Measurements from ENCODE around the gene RHBDL1. TPM values are rescaled to one million over a fixed set of nuclear protein-coding genes. Genes with fewer than 3 reads are reported as not detected.

Gene RHBDL1
- total RNA-seq, 1 donor: 0.84 TPM

DNA sequence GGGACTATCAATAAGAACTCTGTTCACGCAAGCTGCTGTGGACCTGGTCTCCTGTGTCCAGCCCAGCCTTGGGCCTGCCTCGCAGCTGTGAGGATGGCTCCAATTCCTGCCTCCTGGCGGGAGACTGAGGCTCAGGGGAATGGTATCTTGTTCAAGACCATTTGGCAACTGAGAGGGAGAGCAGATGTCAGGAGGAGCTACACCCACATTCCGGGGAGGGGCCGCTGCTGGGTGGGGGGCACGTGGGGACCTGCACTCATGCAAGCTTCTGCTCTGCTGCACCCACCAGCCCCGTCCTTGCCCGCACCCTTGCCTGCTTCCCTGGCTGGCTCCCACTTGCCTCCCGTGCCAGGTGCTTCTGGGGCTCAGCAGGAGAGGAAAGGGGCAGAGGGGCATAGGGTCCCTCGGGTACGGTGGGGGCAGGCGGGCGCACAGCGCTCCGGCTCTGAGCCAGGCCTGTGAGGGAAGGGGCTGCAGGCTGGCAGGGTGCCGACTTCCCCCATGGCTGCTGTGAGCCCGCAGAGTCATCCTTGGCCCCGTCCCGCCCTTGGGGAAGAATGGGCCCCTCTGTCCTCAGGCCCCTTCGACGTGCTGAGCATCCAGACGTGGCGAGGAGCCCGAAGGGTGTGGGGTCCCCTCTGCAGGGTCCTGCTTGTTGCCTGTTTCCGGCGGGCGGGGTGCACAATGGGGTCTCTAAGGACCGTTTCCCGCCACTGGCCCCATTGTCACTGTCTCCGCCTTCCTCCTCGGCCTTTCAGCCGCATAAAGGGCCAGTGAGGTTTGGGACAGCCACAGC lies 42.2 kb downstream of the RHBDL1 start:
- Histone ChIP-seq H3K4me1 (ENCODE audit: insufficient read depth, low read length) (peaks cover 45% of the 10 kb centered on the region), H3K4me3 (ENCODE audit: low read length) (no peak overlapping the region), H3K9me3 (ENCODE audit: low read depth, low read length) (no peaks in the 10 kb centered on the region), H3K27me3 (ENCODE audit: insufficient read depth, low read length) (peaks cover 9% of the 10 kb centered on the region)

DNA sequence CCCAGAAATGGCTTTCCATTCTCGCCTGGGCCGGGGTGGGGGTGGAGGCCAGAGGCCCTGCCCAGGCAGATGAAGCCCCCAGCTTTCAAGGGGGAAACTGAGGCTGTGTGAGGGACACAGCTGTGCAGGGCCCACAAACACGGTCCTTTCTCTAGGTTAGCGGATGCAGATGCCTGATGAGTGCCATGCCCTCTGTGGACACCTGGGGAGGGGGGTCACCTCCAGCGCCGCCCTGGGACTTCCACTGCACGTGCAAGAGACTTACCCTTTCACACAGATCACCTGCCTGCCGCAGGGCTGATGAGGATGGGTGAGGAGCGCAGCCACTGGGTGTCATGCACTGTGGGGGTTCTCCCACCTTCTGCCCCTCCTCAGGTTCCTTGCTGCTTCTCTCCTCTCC lies 42.9 kb downstream of the RHBDL1 start:
- H3K9me3 ChIP-seq (ENCODE audit: low read depth, low read length): no peaks in the 10 kb centered on the region
- H3K4me3 ChIP-seq (ENCODE audit: low read length): no peak overlapping the region
- H3K4me1 ChIP-seq (ENCODE audit: insufficient read depth, low read length): peaks cover 45% of the 10 kb centered on the region
- H3K27me3 ChIP-seq (ENCODE audit: insufficient read depth, low read length): peaks cover 9% of the 10 kb centered on the region

DNA sequence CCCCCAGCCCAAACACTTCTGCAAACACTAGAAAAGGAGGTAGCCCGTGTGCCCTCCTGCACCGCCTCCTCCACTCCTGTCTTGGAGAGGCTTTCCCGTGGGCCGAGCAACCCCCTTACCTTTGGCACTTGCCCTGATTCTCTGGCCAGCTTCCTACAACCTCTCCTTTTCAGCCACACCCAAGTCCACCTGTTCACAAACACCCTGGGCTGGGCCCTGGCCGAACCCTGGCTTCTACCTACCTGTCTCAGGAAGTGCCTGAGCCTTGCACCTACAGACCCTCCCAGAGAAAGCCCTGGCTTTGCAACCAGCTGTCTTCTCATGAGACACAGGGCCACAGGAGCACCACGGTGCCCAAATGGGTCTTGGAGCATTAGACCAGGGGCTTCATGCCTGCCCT lies 43.5 kb downstream of the RHBDL1 start:
- Histone ChIP-seq H3K27me3 (ENCODE audit: insufficient read depth, low read length) (peaks cover 9% of the 10 kb centered on the region), H3K9me3 (ENCODE audit: low read depth, low read length) (no peaks in the 10 kb centered on the region), H3K4me3 (ENCODE audit: low read length) (no peak overlapping the region), H3K4me1 (ENCODE audit: insufficient read depth, low read length) (peaks cover 45% of the 10 kb centered on the region)

DNA sequence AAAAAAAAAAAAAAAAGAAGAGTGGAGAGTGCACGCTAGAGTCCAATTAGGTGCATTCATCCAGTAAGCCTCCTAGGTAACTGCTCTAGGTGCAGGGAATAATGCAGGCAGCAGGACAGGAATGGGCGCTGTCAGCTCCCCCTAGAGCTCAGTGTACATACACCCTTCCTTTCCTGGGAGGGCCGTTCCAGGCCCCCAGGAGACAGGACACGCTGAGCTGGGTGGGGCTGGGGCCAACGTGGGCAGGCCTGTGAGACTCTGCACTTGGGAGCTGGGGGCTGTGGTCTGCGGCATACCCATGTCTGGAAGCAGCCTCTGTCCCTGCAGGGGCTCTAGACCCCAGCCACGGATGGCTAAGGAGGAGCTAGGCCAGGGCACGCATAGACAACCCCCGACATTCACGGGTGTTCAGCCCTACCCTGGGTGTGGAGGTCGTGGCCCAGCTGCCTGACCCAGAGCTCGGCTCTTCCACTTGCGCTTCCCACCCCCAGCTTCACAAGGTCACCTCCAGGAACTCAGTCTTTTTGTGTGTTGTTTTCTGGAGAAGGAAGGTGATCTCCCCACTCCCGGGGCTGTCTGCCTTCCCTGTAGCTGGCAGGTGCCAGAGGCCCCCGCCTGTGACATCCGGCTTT lies 44.5 kb downstream of the RHBDL1 start:
- Histone ChIP-seq H3K4me1 (ENCODE audit: insufficient read depth, low read length) (peaks cover 40% of the 10 kb centered on the region), H3K9me3 (ENCODE audit: low read depth, low read length) (no peaks in the 10 kb centered on the region)

DNA sequence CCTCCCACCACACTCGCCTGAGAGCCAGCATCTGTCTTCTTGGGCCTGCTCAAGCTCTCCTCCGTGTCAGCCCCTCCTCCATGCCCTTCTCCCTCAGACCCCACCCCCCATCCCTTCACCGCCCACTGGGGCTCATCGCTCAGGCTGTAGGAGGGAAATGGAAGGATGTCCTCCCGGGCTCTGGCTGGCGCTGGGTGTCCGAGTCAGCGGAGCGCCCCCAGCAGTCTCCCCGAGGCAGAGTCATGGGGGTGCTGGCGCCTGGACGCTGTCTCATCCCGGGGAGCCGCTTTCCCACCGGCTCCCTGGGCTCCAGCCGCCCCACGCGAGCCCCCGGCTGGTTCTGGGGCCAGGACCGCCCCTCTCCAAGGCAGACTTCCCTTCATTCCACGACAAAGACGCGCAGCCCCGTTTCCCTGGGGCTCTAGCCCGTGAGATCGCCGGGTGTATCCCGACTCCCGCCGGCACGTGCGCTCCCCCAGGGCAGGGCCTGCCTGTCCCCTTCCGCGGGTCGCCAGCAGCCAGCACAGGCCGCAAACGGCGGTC lies 45.0 kb downstream of the RHBDL1 start:
- Histone ChIP-seq H3K4me3 (ENCODE audit: low read length) (peak overlapping the region; percentile 56), H3K4me1 (ENCODE audit: insufficient read depth, low read length) (peaks cover 36% of the 10 kb centered on the region), H3K27me3 (ENCODE audit: insufficient read depth, low read length) (peaks cover 9% of the 10 kb centered on the region), H3K9me3 (ENCODE audit: low read depth, low read length) (no peaks in the 10 kb centered on the region)

More for the DNA sequence above, 44.5 kb downstream of the RHBDL1 start:
- H3K4me3 ChIP-seq (ENCODE audit: low read length): peak overlapping the region; percentile 56
- H3K27me3 ChIP-seq (ENCODE audit: insufficient read depth, low read length): peaks cover 9% of the 10 kb centered on the region

DNA sequence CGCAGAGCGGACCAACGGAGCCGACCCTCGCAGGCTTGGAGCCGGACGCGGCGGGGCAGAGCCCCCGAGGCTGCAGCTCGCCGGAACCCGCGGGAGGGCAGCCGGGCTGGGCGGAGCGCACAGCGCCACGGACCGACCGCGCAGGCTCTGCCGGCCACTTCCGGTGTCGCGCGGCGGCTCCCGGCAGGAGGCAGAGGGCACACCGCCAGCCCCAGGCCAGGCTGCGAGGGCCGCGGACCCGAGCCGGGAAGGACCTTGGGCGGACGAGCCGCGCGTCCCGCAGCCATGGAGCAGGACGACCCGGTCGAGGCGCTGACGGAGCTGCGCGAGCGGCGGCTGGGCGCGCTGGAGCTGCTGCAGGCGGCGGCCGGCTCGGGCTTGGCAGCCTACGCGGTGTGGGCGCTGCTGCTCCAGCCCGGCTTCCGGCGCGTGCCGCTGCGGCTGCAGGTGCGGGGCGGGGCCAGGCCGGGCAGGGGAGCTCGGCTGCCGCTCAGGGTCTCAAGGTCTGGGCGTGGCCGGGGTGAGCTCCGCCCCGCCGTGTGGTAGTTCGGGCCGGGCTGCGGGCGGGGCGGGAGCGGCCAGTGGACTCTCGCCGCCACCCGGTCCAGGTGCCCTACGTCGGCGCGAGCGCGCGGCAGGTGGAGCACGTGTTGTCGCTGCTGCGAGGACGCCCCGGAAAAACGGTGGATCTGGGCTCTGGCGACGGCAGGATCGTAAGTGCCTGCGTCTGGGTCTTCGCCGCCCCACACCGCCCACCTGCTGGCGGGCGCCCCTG lies 45.7 kb downstream of the RHBDL1 start, which contains the start of gene ANTKMT:
ANTKMT (plus strand) TSS at position 157 of the 775 bp plus-strand sequence; CDS start at position 286, 129 bp downstream.
- Histone ChIP-seq H3K4me3 (ENCODE audit: low read length) (peak within 1 kb of the TSS; percentile 56), H3K27me3 (ENCODE audit: insufficient read depth, low read length) (peaks cover 9% of the 10 kb centered on the region), H3K9me3 (ENCODE audit: low read depth, low read length) (no peaks in the 10 kb centered on the region), H3K4me1 (ENCODE audit: insufficient read depth, low read length) (peaks cover 30% of the 10 kb centered on the region)

DNA sequence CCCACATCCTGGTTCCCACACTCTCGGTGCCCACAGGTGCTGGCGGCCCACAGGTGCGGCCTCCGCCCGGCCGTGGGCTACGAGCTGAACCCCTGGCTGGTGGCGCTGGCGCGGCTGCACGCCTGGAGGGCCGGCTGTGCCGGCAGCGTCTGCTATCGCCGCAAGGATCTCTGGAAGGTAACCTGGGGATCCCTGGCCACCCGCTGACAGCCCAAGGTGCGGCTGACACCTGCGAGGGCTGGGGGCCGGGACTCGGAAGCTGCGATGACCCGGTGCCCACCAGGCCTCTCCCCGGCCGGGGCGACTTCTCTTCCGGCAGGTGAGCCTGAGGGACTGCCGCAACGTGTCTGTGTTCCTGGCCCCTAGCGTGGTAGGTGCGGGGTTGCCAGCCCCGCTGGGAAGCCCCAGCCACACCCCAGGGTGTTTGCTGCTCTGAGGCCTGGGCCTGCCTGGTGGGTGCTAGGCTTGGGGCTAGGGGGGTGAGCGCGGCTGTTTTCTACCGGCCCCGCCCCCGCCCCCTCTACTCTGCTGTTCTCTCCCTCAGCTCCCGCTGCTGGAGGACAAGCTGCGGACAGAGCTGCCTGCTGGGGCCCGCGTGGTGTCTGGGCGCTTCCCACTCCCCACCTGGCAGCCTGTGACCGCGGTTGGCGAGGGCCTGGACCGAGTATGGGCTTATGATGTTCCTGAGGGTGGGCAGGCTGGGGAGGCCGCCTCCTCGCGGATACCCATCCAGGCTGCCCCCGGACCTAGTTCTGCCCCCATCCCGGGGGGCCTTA lies 46.5 kb downstream of the RHBDL1 start:
- Histone ChIP-seq H3K9me3 (ENCODE audit: low read depth, low read length) (no peaks in the 10 kb centered on the region), H3K4me1 (ENCODE audit: insufficient read depth, low read length) (peaks cover 32% of the 10 kb centered on the region), H3K27me3 (ENCODE audit: insufficient read depth, low read length) (peaks cover 2% of the 10 kb centered on the region), H3K4me3 (ENCODE audit: low read length) (peak overlapping the region; percentile 56)

DNA sequence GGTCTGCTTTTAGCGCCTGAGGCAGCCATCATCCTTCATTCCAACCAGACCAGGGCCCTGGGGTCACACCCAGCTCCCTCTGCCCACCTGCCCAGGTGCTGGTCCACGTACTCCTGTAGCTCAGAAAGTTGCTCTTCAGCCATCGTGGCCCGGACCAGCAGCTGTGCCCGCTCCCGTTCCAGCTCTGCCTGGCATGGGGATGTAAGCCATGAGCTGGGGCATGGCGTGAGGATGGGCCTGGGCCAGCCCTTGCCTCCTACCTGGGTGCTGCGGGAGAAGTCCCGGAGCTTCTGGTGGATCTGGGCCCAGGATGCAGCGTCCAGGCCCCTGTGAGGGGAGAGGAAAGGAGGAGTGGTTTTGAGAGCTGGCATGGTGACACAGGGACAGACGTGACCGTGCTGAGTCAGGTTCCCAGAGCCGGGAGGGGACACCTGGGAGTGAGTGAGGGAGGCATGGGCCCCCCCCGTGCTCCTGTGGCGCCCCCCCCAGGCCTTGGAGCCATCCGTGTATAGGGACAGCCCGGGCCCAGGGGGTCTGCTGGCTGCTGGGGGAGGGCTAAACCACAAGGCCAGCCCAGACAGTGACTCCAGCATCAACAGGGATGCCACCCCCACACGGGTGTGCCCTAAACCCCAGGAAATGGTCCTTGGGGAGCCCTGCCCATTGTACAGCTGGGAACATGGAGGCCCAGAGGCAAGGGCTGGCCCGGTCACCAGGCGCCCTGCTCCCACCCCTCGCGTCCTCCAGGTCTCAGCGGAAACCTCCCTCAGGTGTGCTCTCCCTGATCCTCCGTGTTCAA lies 47.6 kb downstream of the RHBDL1 start:
- Histone ChIP-seq H3K27me3 (ENCODE audit: insufficient read depth, low read length) (peaks cover 2% of the 10 kb centered on the region), H3K9me3 (ENCODE audit: low read depth, low read length) (no peaks in the 10 kb centered on the region), H3K4me1 (ENCODE audit: insufficient read depth, low read length) (peaks cover 39% of the 10 kb centered on the region), H3K4me3 (ENCODE audit: low read length) (no peak overlapping the region)

DNA sequence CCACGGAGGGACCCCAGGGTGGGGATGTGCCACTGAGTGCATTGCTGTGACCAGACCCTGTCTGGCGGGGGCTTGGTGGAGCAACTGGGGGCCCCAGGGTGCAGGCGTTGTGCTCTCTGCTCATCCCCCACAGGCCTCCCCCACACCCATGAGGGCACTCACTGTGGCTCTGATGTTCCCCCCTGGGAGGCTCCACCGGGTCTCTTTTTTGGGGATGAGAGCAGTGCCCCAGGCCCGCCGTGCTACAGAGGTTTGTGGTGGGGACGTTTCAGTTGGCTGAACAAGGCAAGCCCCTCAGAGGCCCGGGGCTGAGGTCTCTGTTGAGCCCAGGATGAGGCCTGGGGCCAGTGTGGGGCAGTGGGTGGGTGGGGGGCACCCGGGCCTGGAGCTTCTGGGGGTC lies 48.2 kb downstream of the RHBDL1 start:
- Histone ChIP-seq H3K27me3 (ENCODE audit: insufficient read depth, low read length) (peaks cover 2% of the 10 kb centered on the region), H3K4me3 (ENCODE audit: low read length) (no peak overlapping the region), H3K9me3 (ENCODE audit: low read depth, low read length) (no peaks in the 10 kb centered on the region), H3K4me1 (ENCODE audit: insufficient read depth, low read length) (peaks cover 42% of the 10 kb centered on the region)

DNA sequence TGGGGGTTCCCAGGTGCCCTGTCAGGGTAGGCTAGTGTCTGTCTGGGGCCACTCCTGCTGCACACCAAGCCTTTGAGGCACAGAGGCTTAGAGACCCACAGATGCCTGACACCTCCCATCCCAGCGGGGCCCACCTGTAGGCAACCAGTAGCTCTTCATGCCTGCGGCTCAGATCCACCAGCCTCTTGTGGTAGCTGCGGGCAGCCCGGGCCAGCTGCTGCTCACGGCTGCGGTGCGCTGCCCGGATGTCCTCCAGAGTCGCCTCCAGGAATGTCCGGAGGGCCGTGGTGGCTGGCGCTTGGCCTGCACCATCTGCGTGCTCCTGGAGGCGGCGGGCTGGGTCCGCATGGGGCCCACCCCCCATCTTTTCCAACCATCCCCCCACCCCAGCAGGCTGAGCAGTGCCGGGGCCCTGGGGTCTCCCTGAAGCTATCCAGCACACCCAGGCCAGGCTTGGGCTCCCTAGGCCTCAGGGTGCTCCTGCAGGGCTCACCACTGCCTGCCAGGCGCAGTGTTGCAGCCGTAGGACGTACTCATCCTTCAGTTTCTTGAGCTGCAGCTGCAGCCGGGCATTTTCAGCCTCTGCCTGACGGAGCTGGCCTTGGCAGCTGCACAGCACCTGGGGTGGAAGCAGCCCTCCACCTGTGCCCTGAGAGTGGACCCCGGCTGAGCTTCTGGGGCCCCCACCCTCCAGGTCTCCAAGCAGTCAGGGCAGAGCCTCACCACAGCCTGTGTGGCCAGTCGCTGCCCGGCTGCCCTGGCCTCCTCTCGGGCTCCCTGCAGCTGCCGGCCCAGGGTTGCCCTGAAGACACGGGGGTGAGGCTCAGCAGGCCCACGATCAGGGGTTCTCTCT lies 48.9 kb downstream of the RHBDL1 start:
- H3K4me1 ChIP-seq (ENCODE audit: insufficient read depth, low read length): peaks cover 38% of the 10 kb centered on the region
- peaks cover 2% of the 10 kb centered on the region for H3K27me3 ChIP-seq (ENCODE audit: insufficient read depth, low read length)
- H3K4me3 ChIP-seq (ENCODE audit: low read length): no peak overlapping the region
- no peaks in the 10 kb centered on the region for H3K9me3 ChIP-seq (ENCODE audit: low read depth, low read length)

DNA sequence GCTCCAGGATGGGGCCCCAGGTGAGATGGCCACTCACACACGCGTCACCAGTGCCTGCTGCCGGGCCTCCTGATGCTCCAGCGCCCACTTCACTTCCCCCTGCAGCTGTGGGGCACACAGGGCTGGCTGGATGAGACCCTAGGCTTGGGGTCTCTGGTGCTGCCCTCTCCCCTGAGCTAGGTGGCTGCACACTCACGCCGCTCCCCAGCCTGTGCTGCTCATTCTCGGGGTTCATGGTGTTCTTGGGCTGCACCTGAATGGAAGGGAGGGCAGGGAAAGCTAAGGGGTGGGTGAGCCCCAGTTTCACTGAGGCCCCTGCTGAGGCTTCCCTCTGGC lies 49.5 kb downstream of the RHBDL1 start:
- Histone ChIP-seq H3K27me3 (ENCODE audit: insufficient read depth, low read length) (peaks cover 2% of the 10 kb centered on the region), H3K4me1 (ENCODE audit: insufficient read depth, low read length) (peaks cover 32% of the 10 kb centered on the region), H3K4me3 (ENCODE audit: low read length) (no peak overlapping the region), H3K9me3 (ENCODE audit: low read depth, low read length) (no peaks in the 10 kb centered on the region)

DNA sequence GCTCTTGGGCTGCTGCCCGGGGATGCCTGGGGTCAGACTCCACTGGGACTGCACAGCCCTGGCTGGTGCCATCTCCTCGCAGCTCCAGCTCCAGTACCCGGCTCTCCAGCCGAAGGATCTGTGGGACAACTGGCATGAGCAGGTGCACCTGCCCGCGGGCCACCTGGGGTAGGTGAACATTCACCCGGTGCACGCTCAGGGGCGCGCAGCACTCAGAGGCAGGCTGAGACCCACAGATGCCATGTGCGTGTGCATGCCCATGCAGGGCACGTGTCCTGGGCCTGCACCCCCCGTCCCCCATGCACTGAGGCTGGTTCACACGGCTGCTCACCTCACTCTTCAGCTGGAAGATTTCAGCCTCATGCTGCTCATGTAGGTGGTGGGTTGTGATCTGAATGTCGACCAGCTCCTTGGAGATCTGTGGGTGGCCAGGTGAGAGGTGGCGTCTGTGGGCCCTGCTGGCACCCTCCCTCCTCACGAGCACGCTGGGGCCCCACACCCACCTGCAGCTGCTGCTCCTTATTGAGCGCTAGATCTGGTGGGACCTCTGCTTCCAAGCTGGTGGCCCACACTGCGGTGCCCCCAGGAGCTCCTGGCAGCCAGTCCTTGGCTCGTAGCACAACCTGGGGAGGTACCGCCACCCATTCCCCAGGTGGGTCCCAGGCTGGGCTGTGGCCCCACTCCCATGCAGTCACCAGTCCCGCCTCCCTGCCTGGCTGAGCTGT lies 50.2 kb downstream of the RHBDL1 start:
- no peak overlapping the region for H3K4me3 ChIP-seq (ENCODE audit: low read length)
- H3K4me1 ChIP-seq (ENCODE audit: insufficient read depth, low read length): peaks cover 25% of the 10 kb centered on the region
- peaks cover 2% of the 10 kb centered on the region for H3K27me3 ChIP-seq (ENCODE audit: insufficient read depth, low read length)
- no peaks in the 10 kb centered on the region for H3K9me3 ChIP-seq (ENCODE audit: low read depth, low read length)

DNA sequence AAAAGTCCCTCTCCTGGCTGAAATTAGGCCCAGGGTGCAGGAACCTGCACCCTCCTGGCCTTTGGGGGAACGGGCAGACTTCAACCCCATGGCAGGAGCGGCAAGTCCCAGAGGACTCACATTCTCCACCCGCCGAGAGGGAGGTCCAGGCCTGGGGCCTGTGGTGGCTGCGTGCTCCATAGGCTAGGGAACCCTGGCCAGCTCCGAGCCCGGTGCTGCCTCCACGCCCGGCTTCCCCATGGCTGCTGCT lies 50.6 kb downstream of the RHBDL1 start:
- peaks cover 25% of the 10 kb centered on the region for H3K4me1 ChIP-seq (ENCODE audit: insufficient read depth, low read length)
- no peaks in the 10 kb centered on the region for H3K9me3 ChIP-seq (ENCODE audit: low read depth, low read length)
- H3K4me3 ChIP-seq (ENCODE audit: low read length): no peak overlapping the region
- peaks cover 2% of the 10 kb centered on the region for H3K27me3 ChIP-seq (ENCODE audit: insufficient read depth, low read length)

Data from mononuclear cell (primary cell).